GM06990 (cell line): ENCODE data around the gene IL20.

Experiments used
- DNase-seq: peaks from one replicate; pipeline ENCODE4 v3.0.0-alpha.2; 2011; ENCODE audit not compliant: insufficient read length; ENCODE audit errors: extremely low read depth
- H3K27me3 ChIP-seq: replicated peaks from 2 replicates; pipeline ENCODE4 v1.6.0; 2011; ENCODE audit warnings: low read length; ENCODE audit not compliant: control insufficient read depth, insufficient read depth
- H3K36me3 ChIP-seq: 2 replicates; pipeline ENCODE4 v1.5.1; 2011; ENCODE audit warnings: low read length; ENCODE audit not compliant: control insufficient read depth, insufficient read depth
- H3K4me3 ChIP-seq: replicated peaks from 2 replicates; pipeline ENCODE4 v1.5.1; 2011; ENCODE audit warnings: low read depth, mild to moderate bottlenecking, control low read depth, low read length
- CTCF ChIP-seq: IDR thresholded peaks from 2 replicates; pipeline ENCODE4 v1.5.1; 2011; ENCODE audit warnings: low read length, control low read depth, mild to moderate bottlenecking, inconsistent platforms; ENCODE audit not compliant: insufficient read depth, poor library complexity, severe bottlenecking

IL20 gene, protein sequence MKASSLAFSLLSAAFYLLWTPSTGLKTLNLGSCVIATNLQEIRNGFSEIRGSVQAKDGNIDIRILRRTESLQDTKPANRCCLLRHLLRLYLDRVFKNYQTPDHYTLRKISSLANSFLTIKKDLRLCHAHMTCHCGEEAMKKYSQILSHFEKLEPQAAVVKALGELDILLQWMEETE

DNA sequence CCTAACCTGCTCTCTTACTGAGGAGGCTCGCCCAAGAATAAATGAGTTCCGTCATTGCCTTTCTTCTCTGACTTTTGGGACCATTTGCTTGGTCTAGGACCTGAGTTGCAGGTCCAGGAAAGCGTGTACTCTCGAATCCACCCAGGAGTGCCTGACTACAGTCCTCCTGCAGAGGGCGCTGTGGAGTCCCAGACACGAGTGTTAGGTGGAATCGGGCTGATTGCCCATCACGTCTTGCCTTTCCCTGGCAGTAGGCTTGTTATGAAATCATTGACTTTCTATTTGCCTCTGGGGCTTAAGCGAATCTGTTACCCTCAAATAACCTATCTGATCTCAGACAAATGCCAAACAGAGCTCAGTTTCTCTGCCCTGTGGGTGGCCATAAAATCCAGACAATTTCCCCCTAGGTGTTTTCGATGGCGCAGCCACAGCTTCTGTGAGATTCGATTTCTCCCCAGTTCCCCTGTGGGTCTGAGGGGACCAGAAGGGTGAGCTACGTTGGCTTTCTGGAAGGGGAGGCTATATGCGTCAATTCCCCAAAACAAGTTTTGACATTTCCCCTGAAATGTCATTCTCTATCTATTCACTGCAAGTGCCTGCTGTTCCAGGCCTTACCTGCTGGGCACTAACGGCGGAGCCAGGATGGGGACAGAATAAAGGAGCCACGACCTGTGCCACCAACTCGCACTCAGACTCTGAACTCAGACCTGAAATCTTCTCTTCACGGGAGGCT, at the start of gene IL20:
IL20 (plus strand) TSS at position 685 of the 733 bp plus-strand sequence. CDS start 230 bp downstream, outside the sequence.
- Histone ChIP-seq H3K36me3 (no peaks in the 10 kb centered on the region), H3K27me3 (no peaks in the 10 kb centered on the region), H3K4me3 (no peak within 1 kb of the TSS)
- TF ChIP-seq CTCF, result peak; percentile 94
- DNase-seq, result peak; percentile 41

GRCh38 chr1:206816390-206817287, 48.8 kb upstream of the IL20 start:
- Histone ChIP-seq H3K27me3 (no peaks in the 10 kb centered on the region), H3K36me3 (no peaks in the 10 kb centered on the region; the same call in 1 of the 2 replicates), H3K4me3 (no peak overlapping the region)
- TF ChIP-seq CTCF, result no peak
- DNase-seq, result peak; percentile 42

GRCh38 chr1:206821493-206821892, 43.9 kb upstream of the IL20 start:
- no peak overlapping the region for H3K4me3 ChIP-seq
- no peak for TF ChIP-seq CTCF
- H3K36me3 ChIP-seq, result no peaks in the 10 kb centered on the region
- no peak for DNase-seq
- H3K27me3 ChIP-seq, result no peaks in the 10 kb centered on the region

DNA sequence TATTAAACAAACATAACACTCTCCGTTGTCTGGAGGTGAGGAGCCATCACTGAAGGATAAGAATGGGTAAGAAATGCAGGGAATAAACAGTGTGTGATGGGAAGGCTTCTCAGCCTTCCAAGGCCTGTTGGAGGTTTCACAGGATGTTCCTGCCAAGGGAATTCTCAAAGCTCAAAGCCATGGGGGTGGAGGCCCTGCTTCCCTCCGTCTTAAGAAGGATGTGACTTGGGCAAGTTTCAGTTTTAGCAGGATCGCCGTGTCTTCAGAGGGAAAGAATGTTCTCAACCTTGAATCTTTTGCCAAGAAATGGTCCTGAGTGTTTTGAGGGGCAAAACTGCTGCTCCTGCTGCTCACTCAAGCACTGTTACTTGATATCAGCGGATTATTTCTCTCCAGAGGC, 41.7 kb upstream of the IL20 start:
- no peaks in the 10 kb centered on the region for H3K27me3 ChIP-seq
- no peak for DNase-seq
- H3K36me3 ChIP-seq, result no peaks in the 10 kb centered on the region
- TF ChIP-seq CTCF, result no peak
- no peak overlapping the region for H3K4me3 ChIP-seq

DNA sequence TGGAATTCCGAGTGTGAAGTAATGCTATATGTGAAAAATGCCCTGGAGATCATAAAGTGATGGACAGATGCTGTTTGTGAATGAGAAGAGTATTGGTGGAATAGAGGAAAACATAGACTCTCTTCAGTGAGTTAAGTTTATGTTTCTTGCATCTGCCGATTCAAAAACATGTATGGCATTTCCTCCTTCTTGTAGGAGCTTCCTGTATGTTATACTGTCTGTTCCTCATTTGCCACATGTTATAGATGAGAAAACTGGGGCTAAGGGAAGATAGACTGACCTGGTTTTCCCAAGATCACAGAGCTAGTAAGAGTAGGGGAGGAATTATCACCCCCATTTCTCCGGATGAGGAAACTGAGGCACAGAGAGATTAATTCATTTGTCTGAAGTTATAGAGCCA, 41.1 kb upstream of the IL20 start:
- H3K27me3 ChIP-seq, result no peaks in the 10 kb centered on the region
- H3K36me3 ChIP-seq, result no peaks in the 10 kb centered on the region
- no peak for DNase-seq
- no peak for TF ChIP-seq CTCF
- H3K4me3 ChIP-seq, result no peak overlapping the region
